ENCODE data around the gene PALM. TPM values are rescaled to one million over a fixed set of nuclear protein-coding genes. Genes with fewer than 3 reads are reported as not detected.

PALM gene
- total RNA-seq, 1 experiment from 2014 or later = 18.5 TPM

- peak overlapping the region in 2 of 3 experiments; percentile 44 to 96; a peak in 5 of 7 replicates for H3K27ac Mint-ChIP-seq
- Histone ChIP-seq H3K18ac (ENCODE audit: insufficient read length, low read depth, low read length) (peak overlapping the region; percentile 93), H2AFZ (ENCODE audit: low read length) (no peak overlapping the region), H3K23ac (ENCODE audit: insufficient read length, low read depth, low read length) (no peak overlapping the region), H4K20me1 (ENCODE audit: control insufficient read depth, insufficient read depth, insufficient read length) (no peaks in the 10 kb centered on the region), H3K14ac (ENCODE audit: insufficient read depth, low read length) (peak overlapping the region; percentile 90), H3K23me2 (ENCODE audit: insufficient read length, low read depth, low read length, poor library complexity, severe bottlenecking) (peaks cover 16% of the 10 kb centered on the region), H3K9me3 (ENCODE audit: control insufficient read depth, low read depth, low read length) (no peaks in the 10 kb centered on the region), H2BK15ac (ENCODE audit: low read depth, low read length) (no peak overlapping the region), H2BK5ac (ENCODE audit: insufficient read length, low read length) (peak overlapping the region; percentile 43), H2BK12ac (ENCODE audit: insufficient read length, low read depth, low read length) (peak overlapping the region; percentile 68), H4K5ac (ENCODE audit: insufficient read length, low read depth, low read length) (peak overlapping the region; percentile 39), H3K9ac (ENCODE audit: extremely low read depth, insufficient read length, low read length) (no peak overlapping the region), H3K79me2 (ENCODE audit: insufficient read depth, low read length) (no peaks in the 10 kb centered on the region), H4K91ac (ENCODE audit: insufficient read length, low read depth, low read length) (peak overlapping the region; percentile 36), H3K56ac (ENCODE audit: insufficient read length, low read depth, low read length) (no peak overlapping the region), H3K79me1 (ENCODE audit: insufficient read depth, low read depth, low read length, poor library complexity, severe bottlenecking) (no peaks in the 10 kb centered on the region), H2BK120ac (ENCODE audit: low read depth, low read length, poor library complexity, severe bottlenecking) (no peak overlapping the region), H4K8ac (replicated peaks; ENCODE audit: insufficient read length, low read depth, low read length) (peak overlapping the region; percentile 90), H3K4me2 (ENCODE audit: insufficient read depth, insufficient read length, low read length) (peak overlapping the region; percentile 38), H3T11ph (ENCODE audit: low read length) (no peak overlapping the region), H2BK20ac (ENCODE audit: low read depth, low read length, poor library complexity, severe bottlenecking) (no peak overlapping the region), H3K27ac (ENCODE audit: insufficient read length, low read depth, low read length) (peak overlapping the region; percentile 32), H3K4me1 (ENCODE audit: insufficient read depth, low read length) (no peaks in the 10 kb centered on the region; the same call in 1 of the 2 replicates), H2AK5ac (ENCODE audit: insufficient read length, low read length) (peak overlapping the region; percentile 56), H3K27me3 (ENCODE audit: insufficient read depth, low read length) (no peaks in the 10 kb centered on the region), H3K4ac (ENCODE audit: low read depth, low read length) (0 out of 2 replicates have a peak overlapping the region, but pooled peaks have one; percentile 39)
- peaks cover 0 to 8% (median 7%) of the 10 kb centered on the region in 3 experiments; a peak in 4 of 7 replicates for H3K36me3 Mint-ChIP-seq (ENCODE audit: insufficient read depth in 1 of 3, low read depth in 3 of 3)
- no peaks in the 10 kb centered on the region for H3K9me3 Mint-ChIP-seq
- TF ChIP-seq CTCF (conservative IDR thresholded peaks at IDR 0.05) = no peak
- peaks cover 21 to 30% of the 10 kb centered on the region in 2 experiments for H3K4me1 Mint-ChIP-seq
- H3K27me3 Mint-ChIP-seq (ENCODE audit: low read depth) = peaks cover 4% of the 10 kb centered on the region
- no peak for DNase-seq
- WGBS (ENCODE audit: extremely low coverage, insufficient read length, low lambda C conversion rate) = no CpG with 5 or more reads among the region's 19 CpGs
- peak overlapping the region; percentile 8 to 20; a peak in 2 of 5 replicates for H3K4me3 Mint-ChIP-seq
Observed at GRCh38 chr19:781800-782184, 73.1 kb downstream of the PALM start.
